HCT116 (cell line): ENCODE measurements around the gene PIP4K2A.

ENCODE experiments used
- CEBPB ChIP-seq: IDR thresholded peaks from 2 replicates; pipeline ENCODE4 v1.6.1; 2012; ENCODE audit warnings: low read depth
- ELF1 ChIP-seq: IDR thresholded peaks from 2 replicates; pipeline ENCODE4 v1.6.1; 2012; ENCODE audit warnings: low read depth, borderline replicate concordance
- EZH2 ChIP-seq: fragments of 200-600 bp; sonication (generic); IDR thresholded peaks from 2 replicates; pipeline ENCODE4 v1.6.1; 2017; ENCODE audit warnings: antibody characterized with exemption, mixed run types
- EZH2phosphoT487 ChIP-seq: fragments of 200-600 bp; IDR thresholded peaks from 2 replicates; pipeline ENCODE4 v1.6.1; 2018; ENCODE audit warnings: antibody characterized with exemption, borderline replicate concordance
- JUND ChIP-seq: IDR thresholded peaks from 2 replicates; pipeline ENCODE4 v1.6.1; 2012
- POLR2A ChIP-seq: IDR thresholded peaks from 2 replicates; pipeline ENCODE4 v1.7.0; 2011; ENCODE audit warnings: borderline replicate concordance; ENCODE audit not compliant: insufficient read depth, insufficient read length; ENCODE audit errors: extremely low read depth
- POLR2AphosphoS5 ChIP-seq: IDR thresholded peaks from 2 replicates; pipeline ENCODE4 v1.6.1; 2011; ENCODE audit warnings: mild to moderate bottlenecking, low read depth, low read length, moderate library complexity
- TF ChIP-seq, protein P1 (sequence below): IDR thresholded peaks from 2 replicates; pipeline ENCODE4 v1.6.1; 2012; ENCODE audit warnings: low read depth
- TF ChIP-seq, protein P2 (sequence below), 3 experiments: fragments of 200-600 bp in 1 of 3; sonication (generic) in 1 of 3; IDR thresholded peaks in 2 of 3; conservative IDR thresholded peaks in 1 of 3; 2 replicates each; pipeline ENCODE4 v1.5.1; 2012 to 2017; ENCODE audit warnings: low read depth in 2 of 3, low read length in 2 of 3, antibody characterized with exemption in 1 of 3, borderline replicate concordance in 1 of 3, control low read depth in 1 of 3, mild to moderate bottlenecking in 1 of 3, mixed read lengths in 1 of 3, mixed run types in 1 of 3, moderate library complexity in 1 of 3; ENCODE audit not compliant: insufficient read depth in 1 of 3
- TF ChIP-seq, protein P3 (sequence below): IDR thresholded peaks from 2 replicates; pipeline ENCODE4 v1.6.1; 2012

DNA sequence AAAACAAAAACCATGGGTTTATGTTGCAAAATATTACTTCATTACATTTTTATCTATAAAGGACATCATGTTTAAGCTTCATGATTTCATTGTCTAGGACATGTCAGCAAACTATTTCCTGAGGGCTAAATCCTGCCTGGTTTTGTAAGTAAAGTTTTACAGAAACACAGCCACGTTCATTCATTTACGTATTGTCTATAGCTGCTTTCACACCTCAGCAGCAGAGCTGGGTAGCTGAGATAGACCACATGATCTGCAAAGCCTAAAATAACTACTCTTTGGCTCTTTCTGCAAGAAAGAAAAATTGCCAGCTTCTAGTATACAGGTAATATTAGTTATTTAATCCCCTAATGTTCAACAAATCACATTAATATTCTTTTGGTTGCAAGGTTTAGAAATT is 12.7 kb upstream of the PIP4K2A start:
- TF ChIP-seq EZH2phosphoT487, result no peak
- TF ChIP-seq, protein P1, sequence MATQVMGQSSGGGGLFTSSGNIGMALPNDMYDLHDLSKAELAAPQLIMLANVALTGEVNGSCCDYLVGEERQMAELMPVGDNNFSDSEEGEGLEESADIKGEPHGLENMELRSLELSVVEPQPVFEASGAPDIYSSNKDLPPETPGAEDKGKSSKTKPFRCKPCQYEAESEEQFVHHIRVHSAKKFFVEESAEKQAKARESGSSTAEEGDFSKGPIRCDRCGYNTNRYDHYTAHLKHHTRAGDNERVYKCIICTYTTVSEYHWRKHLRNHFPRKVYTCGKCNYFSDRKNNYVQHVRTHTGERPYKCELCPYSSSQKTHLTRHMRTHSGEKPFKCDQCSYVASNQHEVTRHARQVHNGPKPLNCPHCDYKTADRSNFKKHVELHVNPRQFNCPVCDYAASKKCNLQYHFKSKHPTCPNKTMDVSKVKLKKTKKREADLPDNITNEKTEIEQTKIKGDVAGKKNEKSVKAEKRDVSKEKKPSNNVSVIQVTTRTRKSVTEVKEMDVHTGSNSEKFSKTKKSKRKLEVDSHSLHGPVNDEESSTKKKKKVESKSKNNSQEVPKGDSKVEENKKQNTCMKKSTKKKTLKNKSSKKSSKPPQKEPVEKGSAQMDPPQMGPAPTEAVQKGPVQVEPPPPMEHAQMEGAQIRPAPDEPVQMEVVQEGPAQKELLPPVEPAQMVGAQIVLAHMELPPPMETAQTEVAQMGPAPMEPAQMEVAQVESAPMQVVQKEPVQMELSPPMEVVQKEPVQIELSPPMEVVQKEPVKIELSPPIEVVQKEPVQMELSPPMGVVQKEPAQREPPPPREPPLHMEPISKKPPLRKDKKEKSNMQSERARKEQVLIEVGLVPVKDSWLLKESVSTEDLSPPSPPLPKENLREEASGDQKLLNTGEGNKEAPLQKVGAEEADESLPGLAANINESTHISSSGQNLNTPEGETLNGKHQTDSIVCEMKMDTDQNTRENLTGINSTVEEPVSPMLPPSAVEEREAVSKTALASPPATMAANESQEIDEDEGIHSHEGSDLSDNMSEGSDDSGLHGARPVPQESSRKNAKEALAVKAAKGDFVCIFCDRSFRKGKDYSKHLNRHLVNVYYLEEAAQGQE, result no peak
- TF ChIP-seq, protein P2, sequence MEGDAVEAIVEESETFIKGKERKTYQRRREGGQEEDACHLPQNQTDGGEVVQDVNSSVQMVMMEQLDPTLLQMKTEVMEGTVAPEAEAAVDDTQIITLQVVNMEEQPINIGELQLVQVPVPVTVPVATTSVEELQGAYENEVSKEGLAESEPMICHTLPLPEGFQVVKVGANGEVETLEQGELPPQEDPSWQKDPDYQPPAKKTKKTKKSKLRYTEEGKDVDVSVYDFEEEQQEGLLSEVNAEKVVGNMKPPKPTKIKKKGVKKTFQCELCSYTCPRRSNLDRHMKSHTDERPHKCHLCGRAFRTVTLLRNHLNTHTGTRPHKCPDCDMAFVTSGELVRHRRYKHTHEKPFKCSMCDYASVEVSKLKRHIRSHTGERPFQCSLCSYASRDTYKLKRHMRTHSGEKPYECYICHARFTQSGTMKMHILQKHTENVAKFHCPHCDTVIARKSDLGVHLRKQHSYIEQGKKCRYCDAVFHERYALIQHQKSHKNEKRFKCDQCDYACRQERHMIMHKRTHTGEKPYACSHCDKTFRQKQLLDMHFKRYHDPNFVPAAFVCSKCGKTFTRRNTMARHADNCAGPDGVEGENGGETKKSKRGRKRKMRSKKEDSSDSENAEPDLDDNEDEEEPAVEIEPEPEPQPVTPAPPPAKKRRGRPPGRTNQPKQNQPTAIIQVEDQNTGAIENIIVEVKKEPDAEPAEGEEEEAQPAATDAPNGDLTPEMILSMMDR (IDR thresholded peaks at IDR 0.05 in 2 of 3, conservative IDR thresholded peaks at IDR 0.05 in 1 of 3; ENCODE audit: borderline replicate concordance in 1 of 3, insufficient read depth in 1 of 3, low read depth in 2 of 3, low read length in 2 of 3), result no peak
- no peak for TF ChIP-seq POLR2A
- TF ChIP-seq, protein P3, sequence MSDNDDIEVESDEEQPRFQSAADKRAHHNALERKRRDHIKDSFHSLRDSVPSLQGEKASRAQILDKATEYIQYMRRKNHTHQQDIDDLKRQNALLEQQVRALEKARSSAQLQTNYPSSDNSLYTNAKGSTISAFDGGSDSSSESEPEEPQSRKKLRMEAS, result no peak
- no peak for TF ChIP-seq CEBPB
- no peak for TF ChIP-seq EZH2
- no peak for TF ChIP-seq ELF1
- TF ChIP-seq POLR2AphosphoS5, result no peak
- no peak for TF ChIP-seq JUND
